Activated T-cell treated with anti-CD3 and anti-CD28 coated beads, Interleukin-2, amount 50 U/mL, for 72 hours (primary cell): ENCODE measurements around the gene PMEL. TPM values are rescaled to one million over a fixed set of nuclear protein-coding genes. Genes with fewer than 3 reads are reported as not detected.
A peak's percentile ranks its signal among the peaks of the same experiment; 100 is the strongest.
"Not testable (repeated sequence)": the region's sequence is repeated elsewhere in the genome, so short reads cannot be mapped to it uniquely, and the experiment has no call there.

Experiments
- ATAC-seq, 2 donors: fragments of 150-1000 bp; cut with Tn5 transposase; replicated peaks in 1 of 2; 2 replicates each; pipeline ENCODE4 v1.10.0; 2021; ENCODE audit warnings: moderate library complexity in 2 of 2, mild to moderate bottlenecking in 1 of 2
- DNase-seq, 2 donors: peaks; one replicate each; pipeline ENCODE4 v3.0.0; 2021 to 2022; ENCODE audit warnings: mixed read lengths in 1 of 2
- H3K27ac Mint-ChIP-seq: one replicate; pipeline ENCODE4 v1.8.0; 2022; ENCODE audit warnings: mild to moderate bottlenecking, moderate library complexity, mixed read lengths
- H3K27me3 Mint-ChIP-seq: one replicate; pipeline ENCODE4 v1.8.0; 2022; ENCODE audit warnings: low read depth, mixed read lengths
- H3K36me3 Mint-ChIP-seq, 2 donors: one replicate each; pipeline ENCODE4 v1.8.0; 2022; ENCODE audit warnings: mixed read lengths in 2 of 2, mild to moderate bottlenecking in 1 of 2; ENCODE audit not compliant: insufficient read depth in 2 of 2
- H3K4me1 Mint-ChIP-seq: one replicate; pipeline ENCODE4 v1.8.0; 2022; ENCODE audit warnings: low read depth, mixed read lengths
- H3K4me3 Mint-ChIP-seq, 2 donors: one replicate each; pipeline ENCODE4 v1.8.0; 2022; ENCODE audit warnings: mild to moderate bottlenecking in 2 of 2, mixed read lengths in 2 of 2, moderate library complexity in 2 of 2
- H3K9me3 Mint-ChIP-seq, 2 donors: one replicate each; pipeline ENCODE4 v1.8.0; 2022; ENCODE audit warnings: mixed read lengths in 2 of 2
- total RNA-seq, 2 donors: library from RNA; stranded (reverse); gene quantifications; one replicate each; pipeline ENCODE4 v1.2.3, GENCODE V29; 2022

Gene PMEL
- total RNA-seq, 2 donors from 2014 or later, result 1.00 to 1.9 TPM

GRCh38 chr12:55996715-55997534, 31.1 kb upstream of the PMEL start, which contains the start of gene SUOX:
Gene SUOX (plus strand): TSS chr12:55997276. CDS start chr12:56002222, 4,946 bp downstream.
- peaks cover 23% of the 10 kb centered on the region for H3K4me1 Mint-ChIP-seq
- no peaks in the 10 kb centered on the region for H3K27me3 Mint-ChIP-seq
- H3K27ac Mint-ChIP-seq, result no peak within 1 kb of the TSS
- DNase-seq, result peak; percentile 46 to 67
- peak within 1 kb of the TSS; percentile 82 to 83 for H3K4me3 Mint-ChIP-seq
- peaks cover under 1 to 8% of the 10 kb centered on the region in 2 donors for H3K36me3 Mint-ChIP-seq
- no peaks in the 10 kb centered on the region for H3K9me3 Mint-ChIP-seq
- ATAC-seq, result peak; percentile 88 to 92

- no peaks in the 10 kb centered on the region for H3K9me3 Mint-ChIP-seq
- H3K36me3 Mint-ChIP-seq, result peaks cover 3 to 10% of the 10 kb centered on the region in 2 donors
- peaks cover 23% of the 10 kb centered on the region for H3K4me1 Mint-ChIP-seq
- DNase-seq (peak; percentile 58 to 69), ATAC-seq (peak; percentile 40 to 57)
- no peaks in the 10 kb centered on the region for H3K27me3 Mint-ChIP-seq
- no peak overlapping the region for H3K27ac Mint-ChIP-seq
- peak overlapping the region; percentile 82 to 83 for H3K4me3 Mint-ChIP-seq
These were observed 30.4 kb upstream of the PMEL start for GRCh38 chr12:55996201-55996714.

GRCh38 chr12:55995366-55995765, 29.5 kb upstream of the PMEL start:
- Mint-ChIP-seq H3K4me1 (peaks cover 23% of the 10 kb centered on the region), H3K27me3 (no peaks in the 10 kb centered on the region), H3K9me3 (no peaks in the 10 kb centered on the region), H3K4me3 (no peak overlapping the region), H3K36me3 (peaks cover 3 to 10% of the 10 kb centered on the region in 2 donors), H3K27ac (no peak overlapping the region)
- DNase-seq, result no peak
- no peak for ATAC-seq

GRCh38 chr12:55993230-55993853, 27.5 kb upstream of the PMEL start:
- ATAC-seq (no peak), DNase-seq (no peak)
- peaks cover 3 to 17% of the 10 kb centered on the region in 2 donors for H3K36me3 Mint-ChIP-seq
- H3K4me3 Mint-ChIP-seq, result no peak overlapping the region
- no peaks in the 10 kb centered on the region for H3K27me3 Mint-ChIP-seq
- peaks cover 18% of the 10 kb centered on the region for H3K4me1 Mint-ChIP-seq
- no peaks in the 10 kb centered on the region for H3K9me3 Mint-ChIP-seq
- H3K27ac Mint-ChIP-seq, result no peak overlapping the region

GRCh38 chr12:55991110-55991509, 25.3 kb upstream of the PMEL start:
- ATAC-seq (no peak), DNase-seq (no peak)
- Mint-ChIP-seq H3K9me3 (no peaks in the 10 kb centered on the region), H3K36me3 (peaks cover 4 to 16% of the 10 kb centered on the region in 2 donors), H3K4me1 (peaks cover 3% of the 10 kb centered on the region), H3K27ac (no peak overlapping the region), H3K27me3 (no peaks in the 10 kb centered on the region), H3K4me3 (no peak overlapping the region)

GRCh38 chr12:55985976-55986375, 20.1 kb upstream of the PMEL start:
- H3K27ac Mint-ChIP-seq, H3K4me1 Mint-ChIP-seq: not testable (repeated sequence)

GRCh38 chr12:55985341-55985740, 19.5 kb upstream of the PMEL start:
- H3K36me3 Mint-ChIP-seq, result peaks cover 1 to 17% of the 10 kb centered on the region in 2 donors
- H3K27me3 Mint-ChIP-seq, result no peaks in the 10 kb centered on the region
- no peak for DNase-seq
- no peaks in the 10 kb centered on the region for H3K4me1 Mint-ChIP-seq
- H3K9me3 Mint-ChIP-seq, result no peaks in the 10 kb centered on the region
- no peak overlapping the region for H3K4me3 Mint-ChIP-seq
- no peak overlapping the region for H3K27ac Mint-ChIP-seq
- no peak for ATAC-seq

More at GRCh38 chr12:55985976-55986375, 20.1 kb upstream of the PMEL start:
- not testable (repeated sequence) for H3K4me3 Mint-ChIP-seq, ATAC-seq, H3K27me3 Mint-ChIP-seq, H3K9me3 Mint-ChIP-seq, DNase-seq
- H3K36me3 Mint-ChIP-seq, result peaks cover 1 to 13% of the 10 kb centered on the region in 2 donors

GRCh38 chr12:55984861-55985260, 19.0 kb upstream of the PMEL start:
- Mint-ChIP-seq H3K9me3 (no peaks in the 10 kb centered on the region), H3K27me3 (no peaks in the 10 kb centered on the region), H3K27ac (no peak overlapping the region), H3K36me3 (peaks cover 1 to 17% of the 10 kb centered on the region in 2 donors), H3K4me3 (no peak overlapping the region), H3K4me1 (no peaks in the 10 kb centered on the region)
- no peak for DNase-seq
- ATAC-seq, result no peak

GRCh38 chr12:55983232-55983842, 17.5 kb upstream of the PMEL start:
- no peak overlapping the region for H3K27ac Mint-ChIP-seq
- ATAC-seq, result no peak
- no peak overlapping the region for H3K4me3 Mint-ChIP-seq
- no peaks in the 10 kb centered on the region for H3K27me3 Mint-ChIP-seq
- DNase-seq, result no peak
- no peaks in the 10 kb centered on the region for H3K9me3 Mint-ChIP-seq
- H3K36me3 Mint-ChIP-seq, result peaks cover 1 to 11% of the 10 kb centered on the region in 2 donors
- H3K4me1 Mint-ChIP-seq, result no peaks in the 10 kb centered on the region

- Mint-ChIP-seq H3K27ac (no peak overlapping the region), H3K9me3 (no peaks in the 10 kb centered on the region), H3K36me3 (peaks cover 1 to 11% of the 10 kb centered on the region in 2 donors), H3K27me3 (no peaks in the 10 kb centered on the region), H3K4me1 (no peaks in the 10 kb centered on the region), H3K4me3 (no peak overlapping the region)
- ATAC-seq, result no peak
- no peak for DNase-seq
These were observed 16.6 kb upstream of the PMEL start for GRCh38 chr12:55982319-55982936.

GRCh38 chr12:55981882-55982281, 16.0 kb upstream of the PMEL start:
- not testable (repeated sequence) for ATAC-seq, H3K4me3 Mint-ChIP-seq, H3K9me3 Mint-ChIP-seq, H3K4me1 Mint-ChIP-seq, DNase-seq, H3K27me3 Mint-ChIP-seq, H3K27ac Mint-ChIP-seq
- peaks cover under 1 to 11% of the 10 kb centered on the region in 2 donors for H3K36me3 Mint-ChIP-seq

- peaks cover 0 to 11% of the 10 kb centered on the region in 2 donors for H3K36me3 Mint-ChIP-seq
- peak overlapping the region; percentile 51 for H3K27ac Mint-ChIP-seq
- no peaks in the 10 kb centered on the region for H3K9me3 Mint-ChIP-seq
- H3K27me3 Mint-ChIP-seq, result no peaks in the 10 kb centered on the region
- DNase-seq (no peak), ATAC-seq (no peak)
- no peak overlapping the region for H3K4me3 Mint-ChIP-seq
- H3K4me1 Mint-ChIP-seq, result peaks cover 7% of the 10 kb centered on the region
These were observed 13.2 kb upstream of the PMEL start for GRCh38 chr12:55979069-55979468.
